Heart right ventricle (tissue), 16 donors: ENCODE data around the gene KCNC1. TPM values are rescaled to one million over a fixed set of nuclear protein-coding genes. Genes with fewer than 3 reads are reported as not detected.

Experiments
- ATAC-seq, 8 donors: fragments of 200-7000 bp; cut with Tn5 transposase; one replicate each; pipeline ENCODE4 v1.9.1; 2020; ENCODE audit warnings: mild to moderate bottlenecking in 8 of 8, moderate library complexity in 8 of 8, moderate number of reproducible peaks in 1 of 8
- DNase-seq, 2 donors: peaks; one replicate each; pipeline ENCODE4 v3.0.0-alpha.2; 2020
- H3K27ac ChIP-seq, 10 donors: fragments of 200-600 bp; sonication (generic) in 2 of 10; one replicate each; pipeline versions ENCODE4 v1.5.0 to v1.8.0; 2020 to 2022; ENCODE audit warnings: mild to moderate bottlenecking in 3 of 10
- H3K27me3 ChIP-seq, 7 donors: fragments of 200-600 bp; one replicate each; pipeline ENCODE4 v1.8.0; 2021 to 2022; ENCODE audit warnings: mild to moderate bottlenecking in 2 of 7
- H3K36me3 ChIP-seq, 9 donors: fragments of 200-600 bp; sonication (generic) in 1 of 9; one replicate each; pipeline versions ENCODE4 v1.5.0 to v1.8.0; 2020 to 2022; ENCODE audit warnings: mild to moderate bottlenecking in 2 of 9
- H3K4me1 ChIP-seq, 9 donors: fragments of 200-600 bp; sonication (generic) in 1 of 9; one replicate each; pipeline versions ENCODE4 v1.5.0 to v1.8.0; 2020 to 2022; ENCODE audit warnings: mild to moderate bottlenecking in 4 of 9
- H3K4me3 ChIP-seq, 10 donors: fragments of 200-600 bp; sonication (generic) in 2 of 10; one replicate each; pipeline versions ENCODE4 v1.5.0 to v1.8.0; 2020 to 2022; ENCODE audit warnings: mild to moderate bottlenecking in 7 of 10, moderate library complexity in 2 of 10
- H3K9me3 ChIP-seq, 11 donors: fragments of 200-600 bp in 10 of 11; sonication (generic) in 2 of 11; one replicate each; pipeline versions ENCODE4 v1.5.0 to v1.8.0; 2013 to 2022; ENCODE audit warnings: mild to moderate bottlenecking in 2 of 11, control low read depth in 1 of 11, moderate library complexity in 1 of 11
- WGBS, 2 donors: extraction: QIAGEN DNeasy Blood & Tissue Kit; methylation state at CpG; one replicate each; pipeline ENCODE4 v1.1.7; 2013; ENCODE audit warnings: inconsistent platforms in 1 of 2; 5-methylcytosine and 5-hydroxymethylcytosine counted together
- intact Hi-C, 10 donors: fragments of 100-400 bp; cut with DNase I; formaldehyde crosslinking; loops; one replicate each; pipeline versions ENCODE4 v1.11.1 to v1.14.2; 2022
- polyA plus RNA-seq, 2 donors: library from polyadenylated mRNA; stranded (reverse); fragments of 200-250 nt; gene quantifications; one replicate each; pipeline ENCODE4 v1.2.3, GENCODE V29; 2013
- total RNA-seq, 10 donors: library from RNA; stranded (reverse); fragmentation: NEBNext Ultra II Directional in 3 of 10; extraction: Animal tissue kit (Norgen Biotek cat#: 25700) in 3 of 10; gene quantifications; one replicate each; pipeline versions ENCODE4 v1.2.1 to v1.2.4, GENCODE V29; 2021 to 2023
- TF ChIP-seq, protein P1 (sequence below), 9 donors: fragments of 200-600 bp; sonication (generic) in 2 of 9; IDR thresholded peaks; one replicate each; pipeline versions ENCODE4 v1.5.0 to v1.8.0; 2021 to 2022; ENCODE audit warnings: antibody characterized with exemption in 9 of 9, mild to moderate bottlenecking in 5 of 9, moderate library complexity in 1 of 9
- donor health status: Arrhythmogenic right ventricular cardiomyopathy.
- donor health status: ischemic (EF 13 %, LVEDD 7.1; RV severe dilation, severe dysfunction).
- donor health status: healthy with polysubstance abuse.
- donor health status: DM: no; HTN: yes; CAD: no.
- donor health status: DM: no; HTN: no; CAD: no.
- donor health status: ischemic (EF 25% LVEDD 6.9; RV normal size, moderate dysfunction).
- donor health status: ischemic (EF 25% LVEDD 5.7; RV mildly dilated, moderate dysfunction).
- donor health status: healthy.
- donor health status: DM: yes; HTN: yes; CAD: no.
- donor health status: Ischemic cardiomyopathy.
- donor health status: ischemic (EF 35%, LVEDD 5.7; RV mildly dilated, moderate dysfunction).
- donor health status: nonischemic (EF 11% LVEDD 7.7; RV severe dilation, severe dysfunction).
- donor health status: DM: yes; HTN: yes; CAD: no.
- donor health status: PGD.
- donor health status: ischemic (EF 29% LVEDD 5.4; RV normal size, mild dysfunction).
- donor health status: nonischemic (EF 23%, LVEDD 6.1; RV moderate dilation, normal function).

Gene KCNC1
- total and polyA plus RNA-seq, 12 donors = 0.04 to 0.09 (median 0.06) TPM; not detected in 8

DNA sequence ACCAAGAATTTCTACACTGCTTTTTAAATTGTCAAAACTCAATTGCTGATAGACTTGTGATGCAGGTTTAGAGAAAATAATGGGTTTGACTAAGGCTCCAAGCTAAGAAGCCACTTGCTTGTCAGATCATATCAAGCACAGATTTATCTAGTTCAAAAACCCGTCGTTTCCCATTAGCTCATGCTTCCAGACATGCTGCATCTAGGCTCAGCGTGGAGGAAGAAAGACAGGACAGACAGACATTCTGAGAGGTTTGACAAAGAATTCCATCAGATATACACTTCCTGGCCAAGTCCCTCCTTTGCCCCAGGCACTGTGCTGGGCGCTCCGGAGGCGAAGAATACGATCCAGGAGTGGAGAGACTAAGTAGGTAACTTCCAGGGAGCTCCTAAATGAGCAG is 76.8 kb downstream of the KCNC1 start:
- no peaks in the 10 kb centered on the region for H3K9me3 ChIP-seq
- TF ChIP-seq, protein P1, sequence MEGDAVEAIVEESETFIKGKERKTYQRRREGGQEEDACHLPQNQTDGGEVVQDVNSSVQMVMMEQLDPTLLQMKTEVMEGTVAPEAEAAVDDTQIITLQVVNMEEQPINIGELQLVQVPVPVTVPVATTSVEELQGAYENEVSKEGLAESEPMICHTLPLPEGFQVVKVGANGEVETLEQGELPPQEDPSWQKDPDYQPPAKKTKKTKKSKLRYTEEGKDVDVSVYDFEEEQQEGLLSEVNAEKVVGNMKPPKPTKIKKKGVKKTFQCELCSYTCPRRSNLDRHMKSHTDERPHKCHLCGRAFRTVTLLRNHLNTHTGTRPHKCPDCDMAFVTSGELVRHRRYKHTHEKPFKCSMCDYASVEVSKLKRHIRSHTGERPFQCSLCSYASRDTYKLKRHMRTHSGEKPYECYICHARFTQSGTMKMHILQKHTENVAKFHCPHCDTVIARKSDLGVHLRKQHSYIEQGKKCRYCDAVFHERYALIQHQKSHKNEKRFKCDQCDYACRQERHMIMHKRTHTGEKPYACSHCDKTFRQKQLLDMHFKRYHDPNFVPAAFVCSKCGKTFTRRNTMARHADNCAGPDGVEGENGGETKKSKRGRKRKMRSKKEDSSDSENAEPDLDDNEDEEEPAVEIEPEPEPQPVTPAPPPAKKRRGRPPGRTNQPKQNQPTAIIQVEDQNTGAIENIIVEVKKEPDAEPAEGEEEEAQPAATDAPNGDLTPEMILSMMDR (IDR thresholded peaks at IDR 0.05) = no peak
- 77 to 84% methylated on average over 7 of the region's 7 CpGs for WGBS, 2 donors
- H3K4me1 ChIP-seq = peaks cover 0 to 55% (median 36%) of the 10 kb centered on the region in 9 donors
- DNase-seq = no peak
- no peaks in the 10 kb centered on the region for H3K36me3 ChIP-seq
- intact Hi-C loops = no loop called here
- ATAC-seq = no peak
- H3K27ac ChIP-seq = no peak overlapping the region
- H3K27me3 ChIP-seq = no peaks in the 10 kb centered on the region
- H3K4me3 ChIP-seq = no peak overlapping the region

DNA sequence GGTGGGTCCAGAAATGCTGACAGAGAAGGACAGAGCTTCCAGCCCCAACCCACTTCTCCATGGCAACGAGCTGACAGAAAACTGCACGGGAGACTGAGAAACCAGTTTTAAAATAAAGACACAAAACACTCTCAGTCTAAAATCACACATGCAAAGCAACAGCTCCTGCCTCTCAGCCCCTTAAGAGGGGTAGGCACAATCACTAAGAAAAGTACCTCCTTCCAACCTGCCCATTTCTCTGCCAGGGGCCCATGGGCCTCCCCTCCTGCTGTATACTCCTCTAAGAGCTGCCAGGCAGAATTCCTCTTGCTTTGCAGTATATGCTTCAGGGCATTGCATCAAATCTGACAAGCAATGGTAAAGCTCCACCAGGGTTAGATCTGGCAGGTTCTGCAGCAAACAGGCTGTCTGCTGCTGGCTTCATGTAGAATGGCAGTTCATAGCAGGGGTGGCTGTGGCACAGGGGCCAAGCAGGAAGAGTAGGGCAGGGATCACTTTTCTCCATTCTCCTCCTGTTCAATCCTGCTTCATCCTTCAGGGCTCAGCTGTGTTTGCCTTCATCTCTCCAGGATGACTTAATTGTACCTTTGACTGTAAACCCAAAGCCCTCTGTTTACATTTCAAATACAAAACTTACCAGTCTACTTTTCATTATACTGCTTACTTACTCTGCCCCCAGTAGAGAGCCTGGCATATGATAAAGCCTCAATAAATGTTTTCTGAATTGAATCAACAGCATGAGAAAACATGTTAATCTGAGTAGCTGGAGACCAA is 77.7 kb downstream of the KCNC1 start:
- Histone ChIP-seq H3K9me3 (no peaks in the 10 kb centered on the region), H3K36me3 (no peaks in the 10 kb centered on the region), H3K27ac (no peak overlapping the region), H3K4me3 (no peak overlapping the region), H3K27me3 (no peaks in the 10 kb centered on the region), H3K4me1 (peaks cover 0 to 60% (median 36%) of the 10 kb centered on the region in 9 donors)
- 63 to 69% methylated on average over 2 of the region's 2 CpGs for WGBS, 2 donors
- intact Hi-C loops = no loop called here
- TF ChIP-seq, protein P1 (IDR thresholded peaks at IDR 0.05) = no peak
- ATAC-seq = no peak
- DNase-seq = no peak

DNA sequence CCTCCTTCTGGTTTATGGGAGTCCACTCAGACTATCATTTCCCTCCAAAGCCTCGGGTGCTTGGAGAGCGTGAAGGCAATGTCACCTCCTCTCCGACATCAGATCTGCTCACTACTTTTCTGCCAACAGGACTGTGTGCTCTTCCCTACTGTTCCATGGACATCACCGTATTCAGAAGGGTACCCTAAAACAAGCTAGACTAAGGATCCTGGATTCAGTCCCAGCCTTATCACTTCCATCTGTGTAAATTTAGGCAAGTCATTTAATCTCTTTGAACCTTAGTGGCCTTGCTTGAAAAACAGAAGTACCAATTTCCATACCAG is 78.2 kb downstream of the KCNC1 start:
- Histone ChIP-seq H3K4me1 (peaks cover 0 to 60% (median 36%) of the 10 kb centered on the region in 9 donors), H3K27me3 (no peaks in the 10 kb centered on the region), H3K27ac (no peak overlapping the region), H3K9me3 (no peaks in the 10 kb centered on the region), H3K4me3 (no peak overlapping the region), H3K36me3 (no peaks in the 10 kb centered on the region)
- TF ChIP-seq, protein P1 (IDR thresholded peaks at IDR 0.05) = no peak
- intact Hi-C loops = no loop called here
- WGBS, 2 donors = 77 to 79% methylated on average over 4 of the region's 4 CpGs
- ATAC-seq (no peak), DNase-seq (no peak)

DNA sequence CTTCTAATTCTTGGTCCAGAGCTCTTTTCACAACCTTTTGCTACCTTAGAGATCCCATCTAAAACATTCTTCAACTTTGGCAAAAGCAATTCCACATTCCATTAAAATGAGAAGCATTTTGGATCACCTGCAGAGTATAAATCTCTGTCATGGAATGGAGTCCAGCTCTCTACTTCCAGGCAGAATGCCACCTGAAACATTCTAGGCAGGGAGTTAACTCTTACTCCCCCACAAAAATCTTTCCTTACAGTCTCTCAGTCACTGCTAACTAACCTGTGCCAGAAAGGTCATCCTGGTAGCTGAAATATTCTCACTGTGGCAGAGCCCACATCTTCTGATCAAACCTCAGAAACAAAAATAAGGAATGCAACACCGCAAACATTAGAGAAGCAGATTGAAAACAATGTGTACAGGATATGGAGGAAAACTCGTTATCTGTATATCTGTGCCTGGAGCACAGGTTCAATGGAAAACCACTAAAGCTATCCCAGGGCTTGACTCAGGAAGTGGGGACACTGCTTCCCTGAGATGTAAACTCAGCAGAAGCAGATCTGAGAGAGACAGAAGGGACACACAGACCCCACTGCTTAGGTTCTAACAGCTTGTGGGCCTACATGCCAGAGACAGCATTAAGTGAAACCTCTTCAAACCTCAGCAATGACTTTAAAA is 78.9 kb downstream of the KCNC1 start:
- no peak for ATAC-seq
- 53 to 82% methylated on average over 2 of the region's 2 CpGs for WGBS, 2 donors
- no peaks in the 10 kb centered on the region for H3K9me3 ChIP-seq

More for the DNA sequence above, 78.9 kb downstream of the KCNC1 start:
- no peak for DNase-seq
- H3K36me3 ChIP-seq = no peaks in the 10 kb centered on the region
- no peak overlapping the region for H3K4me3 ChIP-seq
- peaks cover 0 to 60% (median 36%) of the 10 kb centered on the region in 9 donors for H3K4me1 ChIP-seq
- H3K27ac ChIP-seq = no peak overlapping the region
- TF ChIP-seq, protein P1 (IDR thresholded peaks at IDR 0.05) = no peak
- H3K27me3 ChIP-seq = no peaks in the 10 kb centered on the region
- intact Hi-C loops = no loop called here
